ENCODE data around the gene SPINK6.

Gene SPINK6

DNA sequence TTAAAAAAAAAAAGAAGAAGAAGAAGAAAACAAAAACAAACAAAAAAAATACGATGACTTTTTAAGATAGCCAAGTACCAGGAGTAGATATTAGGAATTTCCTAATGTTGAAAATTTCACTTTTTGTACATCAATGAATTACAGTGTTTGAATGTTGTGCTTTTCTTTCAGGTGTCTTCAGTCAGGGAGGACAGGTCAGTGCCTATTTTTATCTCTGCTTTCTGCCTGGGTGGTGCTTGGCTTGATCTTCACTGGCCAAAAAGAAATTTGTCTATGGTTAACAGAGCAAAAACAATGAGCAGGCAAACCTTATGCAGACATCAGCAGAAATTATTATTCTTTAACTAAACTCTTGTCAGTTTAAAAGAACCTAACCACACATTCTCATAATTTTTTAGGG lies 3.0 kb downstream of the SPINK6 start:
- no peaks in the 10 kb centered on the region for H3K9me3 ChIP-seq
- no peak overlapping the region for H3K27ac ChIP-seq
- H3K4me3 ChIP-seq: no peak overlapping the region

GRCh38 chr5:148206620-148207019 lies 3.8 kb downstream of the SPINK6 start:
- Histone ChIP-seq H3K36me3 (no peaks in the 10 kb centered on the region), H3K4me3 (no peak overlapping the region), H3K9me3 (no peaks in the 10 kb centered on the region), H3K27ac (no peak overlapping the region), H3K27me3 (no peaks in the 10 kb centered on the region), H3K4me1 (no peaks in the 10 kb centered on the region)
- TF ChIP-seq, protein P1, sequence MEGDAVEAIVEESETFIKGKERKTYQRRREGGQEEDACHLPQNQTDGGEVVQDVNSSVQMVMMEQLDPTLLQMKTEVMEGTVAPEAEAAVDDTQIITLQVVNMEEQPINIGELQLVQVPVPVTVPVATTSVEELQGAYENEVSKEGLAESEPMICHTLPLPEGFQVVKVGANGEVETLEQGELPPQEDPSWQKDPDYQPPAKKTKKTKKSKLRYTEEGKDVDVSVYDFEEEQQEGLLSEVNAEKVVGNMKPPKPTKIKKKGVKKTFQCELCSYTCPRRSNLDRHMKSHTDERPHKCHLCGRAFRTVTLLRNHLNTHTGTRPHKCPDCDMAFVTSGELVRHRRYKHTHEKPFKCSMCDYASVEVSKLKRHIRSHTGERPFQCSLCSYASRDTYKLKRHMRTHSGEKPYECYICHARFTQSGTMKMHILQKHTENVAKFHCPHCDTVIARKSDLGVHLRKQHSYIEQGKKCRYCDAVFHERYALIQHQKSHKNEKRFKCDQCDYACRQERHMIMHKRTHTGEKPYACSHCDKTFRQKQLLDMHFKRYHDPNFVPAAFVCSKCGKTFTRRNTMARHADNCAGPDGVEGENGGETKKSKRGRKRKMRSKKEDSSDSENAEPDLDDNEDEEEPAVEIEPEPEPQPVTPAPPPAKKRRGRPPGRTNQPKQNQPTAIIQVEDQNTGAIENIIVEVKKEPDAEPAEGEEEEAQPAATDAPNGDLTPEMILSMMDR (IDR thresholded peaks at IDR 0.05): no peak
- DNase-seq: no peak
- intact Hi-C loops (cut with DNase I; ENCODE audit: low total_unique reads): no loop called here

More for the DNA sequence above, 3.0 kb downstream of the SPINK6 start:
- Histone ChIP-seq H3K27me3 (no peaks in the 10 kb centered on the region), H3K4me1 (no peaks in the 10 kb centered on the region), H3K36me3 (no peaks in the 10 kb centered on the region)
- intact Hi-C loops (cut with DNase I; ENCODE audit: low total_unique reads): no loop called here
- TF ChIP-seq, protein P1 (IDR thresholded peaks at IDR 0.05): no peak
- no peak for DNase-seq

DNA sequence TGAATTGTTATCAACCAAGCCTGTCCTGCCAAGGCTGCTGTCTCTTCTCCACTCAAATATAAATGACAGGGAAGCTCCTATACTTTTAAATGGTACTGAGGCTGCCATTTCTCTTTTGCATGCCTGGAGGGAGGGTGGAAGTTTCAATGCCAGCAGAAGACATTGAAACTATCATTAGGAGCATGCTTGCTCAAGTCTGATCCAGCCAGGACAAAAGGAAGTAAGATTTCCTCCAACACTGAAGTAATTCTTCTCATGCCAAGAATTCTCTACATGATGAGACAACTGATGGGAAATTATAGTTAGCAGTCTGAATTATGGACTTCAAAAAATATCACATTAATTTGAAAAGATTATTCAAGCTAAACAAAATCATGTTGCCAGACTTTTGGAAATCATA lies 5.4 kb downstream of the SPINK6 start:
- Histone ChIP-seq H3K4me1 (no peaks in the 10 kb centered on the region), H3K36me3 (no peaks in the 10 kb centered on the region), H3K27me3 (no peaks in the 10 kb centered on the region), H3K27ac (no peak overlapping the region), H3K4me3 (no peak overlapping the region), H3K9me3 (no peaks in the 10 kb centered on the region)
- TF ChIP-seq, protein P1 (IDR thresholded peaks at IDR 0.05): no peak
- intact Hi-C loops (cut with DNase I; ENCODE audit: low total_unique reads): no loop called here
- DNase-seq: no peak

DNA sequence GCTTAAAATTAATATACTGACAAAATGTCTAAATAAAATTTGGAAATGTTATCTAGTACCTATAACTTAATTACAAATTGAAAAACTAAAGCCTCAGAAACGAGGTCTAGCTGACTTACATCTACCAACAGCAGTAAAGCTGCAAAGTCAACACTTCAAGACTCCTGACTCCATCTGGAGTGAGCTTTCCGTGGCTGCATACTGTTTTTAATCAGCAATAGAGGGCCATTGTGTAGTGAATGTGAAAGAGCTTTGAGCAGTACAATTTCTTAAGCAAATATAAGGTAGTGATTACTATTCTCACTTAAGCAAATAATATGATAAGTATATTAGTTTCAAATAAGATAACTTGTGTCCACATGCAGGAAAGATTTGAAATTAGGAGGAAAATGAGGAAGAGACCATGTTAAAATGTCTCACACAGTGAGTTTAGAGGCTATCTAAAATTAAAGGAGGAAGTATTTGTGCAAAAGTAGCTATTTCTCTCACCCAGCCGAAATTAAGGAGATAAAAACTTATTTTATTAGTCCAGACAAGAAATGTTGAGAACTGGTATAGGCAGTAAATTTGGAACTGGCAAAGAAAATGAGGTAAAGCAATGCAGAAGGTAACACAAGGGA lies 6.4 kb downstream of the SPINK6 start:
- Histone ChIP-seq H3K4me3 (no peak overlapping the region), H3K27ac (no peak overlapping the region), H3K4me1 (no peaks in the 10 kb centered on the region), H3K36me3 (no peaks in the 10 kb centered on the region), H3K9me3 (no peaks in the 10 kb centered on the region), H3K27me3 (no peaks in the 10 kb centered on the region)
- TF ChIP-seq, protein P1 (IDR thresholded peaks at IDR 0.05): no peak
- DNase-seq: no peak
- intact Hi-C loops (cut with DNase I; ENCODE audit: low total_unique reads): no loop called here

DNA sequence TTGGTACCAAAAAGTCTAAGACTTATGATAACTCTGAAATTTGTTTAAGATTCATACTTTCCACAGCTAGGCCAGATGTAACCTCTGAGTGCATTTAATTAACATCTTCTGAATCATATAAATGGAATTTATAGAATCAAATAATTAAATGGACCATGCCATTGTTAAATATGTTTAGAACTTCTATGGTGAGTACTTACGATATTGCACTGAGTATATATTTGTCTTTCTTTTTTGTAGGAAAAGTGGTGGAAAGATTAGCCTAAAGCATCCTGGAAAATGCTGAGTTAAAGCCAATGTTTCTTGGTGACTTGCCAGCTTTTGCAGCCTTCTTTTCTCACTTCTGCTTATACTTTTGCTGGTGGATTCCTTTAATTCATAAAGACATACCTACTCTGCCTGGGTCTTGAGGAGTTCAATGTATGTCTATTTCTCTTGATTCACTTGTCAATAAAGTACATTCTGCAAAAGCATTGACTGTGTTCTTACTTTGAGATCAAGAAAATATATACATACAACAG lies 11.9 kb downstream of the SPINK6 start:
- no peak for DNase-seq
- intact Hi-C loops (cut with DNase I; ENCODE audit: low total_unique reads): no loop called here

More for the DNA sequence above, 11.9 kb downstream of the SPINK6 start:
- Histone ChIP-seq H3K27ac (no peak overlapping the region), H3K4me1 (no peaks in the 10 kb centered on the region), H3K36me3 (no peaks in the 10 kb centered on the region), H3K4me3 (no peak overlapping the region), H3K27me3 (no peaks in the 10 kb centered on the region), H3K9me3 (no peaks in the 10 kb centered on the region)
- TF ChIP-seq, protein P1 (IDR thresholded peaks at IDR 0.05): no peak

Measured in tibial artery (tissue), 4 donors.